Activated CD4-positive, alpha-beta T cell treated with anti-CD3 and anti-CD28 coated beads, Interleukin-2, amount 10 ng/mL, durations not matched to agents 24 days and 14 days (primary cell): Measurements from ENCODE around the gene MYB. TPM values are rescaled to one million over a fixed set of nuclear protein-coding genes. Genes with fewer than 3 reads are reported as not detected.
"Not testable (repeated sequence)": the region's sequence is repeated elsewhere in the genome, so short reads cannot be mapped to it uniquely, and the experiment has no call there.

Experiments
- DNase-seq: peaks from one replicate; pipeline ENCODE4 v3.0.0; 2022
- H3K27ac Mint-ChIP-seq: one replicate; pipeline ENCODE4 v1.8.0; 2022; ENCODE audit warnings: mild to moderate bottlenecking, mixed read lengths
- H3K27me3 Mint-ChIP-seq: one replicate; pipeline ENCODE4 v1.8.0; 2022; ENCODE audit warnings: mixed read lengths
- H3K36me3 Mint-ChIP-seq: one replicate; pipeline ENCODE4 v1.8.0; 2022; ENCODE audit warnings: low read depth, mild to moderate bottlenecking, mixed read lengths
- H3K4me1 Mint-ChIP-seq: one replicate; pipeline ENCODE4 v1.8.0; 2021; ENCODE audit warnings: mixed read lengths
- H3K4me3 Mint-ChIP-seq: one replicate; pipeline ENCODE4 v1.8.0; 2022; ENCODE audit warnings: mild to moderate bottlenecking, moderate library complexity, mixed read lengths
- H3K9me3 Mint-ChIP-seq: one replicate; pipeline ENCODE4 v1.8.0; 2021; ENCODE audit warnings: mixed read lengths
- intact Hi-C: fragments of 100-400 bp; cut with micrococcal nuclease; formaldehyde crosslinking; loops from one replicate; pipeline ENCODE4 v1.15.1; 2023
- total RNA-seq: library from RNA; stranded (reverse); gene quantifications from 2 replicates; pipeline ENCODE4 v1.2.3, GENCODE V29; 2022

The MYB gene
- total RNA-seq, 1 donor from 2014 or later = 44.2 TPM

GRCh38 chr6:135149376-135149775 lies 31.7 kb upstream of the MYB start:
- no peak for DNase-seq
- intact Hi-C loops = loop anchor here (5.0 kb wide), 1 partner anchor 273 kb away; no protein-coding TSS in a partner anchor
- H3K4me1 Mint-ChIP-seq = peaks cover 43% of the 10 kb centered on the region
- no peak overlapping the region for H3K27ac Mint-ChIP-seq
- H3K9me3 Mint-ChIP-seq = peaks cover 3% of the 10 kb centered on the region
- peak overlapping the region; percentile 15 for H3K4me3 Mint-ChIP-seq
- H3K36me3 Mint-ChIP-seq = peaks cover 5% of the 10 kb centered on the region
- no peaks in the 10 kb centered on the region for H3K27me3 Mint-ChIP-seq

GRCh38 chr6:135150481-135150880 lies 30.6 kb upstream of the MYB start:
- H3K27me3 Mint-ChIP-seq, H3K4me3 Mint-ChIP-seq, H3K27ac Mint-ChIP-seq, H3K36me3 Mint-ChIP-seq, DNase-seq, intact Hi-C loops: not testable (repeated sequence)
- H3K9me3 Mint-ChIP-seq = peaks cover 11% of the 10 kb centered on the region
- peaks cover 35% of the 10 kb centered on the region for H3K4me1 Mint-ChIP-seq

GRCh38 chr6:135154125-135154524 lies 27.0 kb upstream of the MYB start:
- peaks cover 12% of the 10 kb centered on the region for H3K9me3 Mint-ChIP-seq
- peaks cover 12% of the 10 kb centered on the region for H3K4me1 Mint-ChIP-seq
- H3K36me3 Mint-ChIP-seq, intact Hi-C loops, H3K27ac Mint-ChIP-seq, H3K27me3 Mint-ChIP-seq, DNase-seq, H3K4me3 Mint-ChIP-seq: not testable (repeated sequence)

- H3K36me3 Mint-ChIP-seq = peaks cover 4% of the 10 kb centered on the region
- H3K9me3 Mint-ChIP-seq = peaks cover 13% of the 10 kb centered on the region
- intact Hi-C loops = no loop called here
- no peak overlapping the region for H3K27ac Mint-ChIP-seq
- peaks cover 39% of the 10 kb centered on the region for H3K4me1 Mint-ChIP-seq
- H3K4me3 Mint-ChIP-seq = no peak overlapping the region
- no peak for DNase-seq
- H3K27me3 Mint-ChIP-seq = no peaks in the 10 kb centered on the region
Measured at GRCh38 chr6:135158397-135158796, 22.7 kb upstream of the MYB start.

DNA sequence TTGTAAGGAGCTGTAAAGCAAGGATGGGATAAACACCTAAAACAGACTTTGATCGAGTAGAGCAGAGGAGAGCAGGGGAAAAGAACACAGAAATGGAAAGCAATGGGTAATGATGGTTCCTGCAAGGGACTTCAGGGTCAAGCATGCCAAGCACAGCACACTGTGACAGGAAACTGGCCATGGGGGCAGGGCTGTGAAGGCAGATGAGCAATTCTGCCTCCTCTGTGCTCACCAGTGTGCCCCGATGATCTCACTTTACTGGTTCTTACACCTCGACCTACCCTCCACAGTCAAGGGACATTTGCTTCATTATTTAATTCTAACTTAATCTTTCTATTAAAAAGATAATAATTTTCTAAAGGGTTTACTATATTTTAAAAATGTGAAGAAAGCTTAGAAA lies 21.6 kb upstream of the MYB start:
- Mint-ChIP-seq H3K4me1 (peaks cover 39% of the 10 kb centered on the region), H3K9me3 (peaks cover 13% of the 10 kb centered on the region), H3K27ac (no peak overlapping the region), H3K36me3 (peaks cover 4% of the 10 kb centered on the region), H3K4me3 (no peak overlapping the region), H3K27me3 (no peaks in the 10 kb centered on the region)
- intact Hi-C loops = no loop called here
- peak; percentile 74 for DNase-seq

- Mint-ChIP-seq H3K27ac (peak overlapping the region; percentile 93), H3K9me3 (peaks cover 3% of the 10 kb centered on the region), H3K36me3 (no peaks in the 10 kb centered on the region), H3K4me1 (peaks cover 47% of the 10 kb centered on the region), H3K4me3 (peak overlapping the region; percentile 39), H3K27me3 (no peaks in the 10 kb centered on the region)
- intact Hi-C loops = loop anchor here (1.0 kb wide), 3 partner anchors 9 to 182 kb away; no protein-coding TSS in a partner anchor
- no peak for DNase-seq
Measured at GRCh38 chr6:135161411-135162395, 19.4 kb upstream of the MYB start.

- Mint-ChIP-seq H3K36me3 (no peaks in the 10 kb centered on the region), H3K4me1 (peaks cover 47% of the 10 kb centered on the region), H3K9me3 (peaks cover 3% of the 10 kb centered on the region), H3K4me3 (peak overlapping the region; percentile 61), H3K27ac (peak overlapping the region; percentile 93), H3K27me3 (no peaks in the 10 kb centered on the region)
- DNase-seq = peak; percentile 75
- intact Hi-C loops = loop anchor here (1.0 kb wide), 8 partner anchors 7 to 184 kb away; no protein-coding TSS in a partner anchor
Measured at GRCh38 chr6:135162678-135163439, 18.2 kb upstream of the MYB start.

- peak; percentile 90 for DNase-seq
- intact Hi-C loops = loop anchor here (1.0 kb wide), 5 partner anchors 17 to 46 kb away; no protein-coding TSS in a partner anchor
- Mint-ChIP-seq H3K36me3 (no peaks in the 10 kb centered on the region), H3K4me3 (peak overlapping the region; percentile 61), H3K9me3 (peaks cover 3% of the 10 kb centered on the region), H3K27me3 (no peaks in the 10 kb centered on the region), H3K27ac (peak overlapping the region; percentile 91), H3K4me1 (peaks cover 47% of the 10 kb centered on the region)
Measured at GRCh38 chr6:135163440-135163738, 17.7 kb upstream of the MYB start.

DNA sequence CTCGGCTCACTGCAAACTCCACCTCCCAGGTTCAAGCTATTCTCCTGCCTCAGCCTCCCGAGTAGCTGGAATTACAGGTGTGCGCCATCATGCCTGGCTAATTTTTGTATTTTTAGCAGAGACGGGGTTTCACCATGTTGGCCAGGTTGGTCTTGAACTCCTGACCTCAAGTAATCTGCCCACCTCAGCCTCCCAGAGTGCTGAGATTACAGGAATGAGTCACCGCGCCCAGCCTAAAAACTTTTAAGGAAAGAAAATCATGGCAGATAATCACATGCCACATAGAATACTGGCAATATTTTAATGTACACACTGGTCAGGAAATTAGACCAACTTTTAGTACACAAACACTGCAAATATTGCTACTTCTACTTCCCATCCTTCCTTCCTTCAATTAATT lies 16.7 kb upstream of the MYB start:
- H3K9me3 Mint-ChIP-seq, DNase-seq, intact Hi-C loops, H3K27me3 Mint-ChIP-seq, H3K4me3 Mint-ChIP-seq, H3K36me3 Mint-ChIP-seq, H3K27ac Mint-ChIP-seq: not testable (repeated sequence)
- peaks cover 43% of the 10 kb centered on the region for H3K4me1 Mint-ChIP-seq

GRCh38 chr6:135165031-135165430 lies 16.1 kb upstream of the MYB start:
- peak overlapping the region; percentile 32 for H3K27ac Mint-ChIP-seq
- intact Hi-C loops = no loop called here
- peaks cover 42% of the 10 kb centered on the region for H3K4me1 Mint-ChIP-seq

DNA sequence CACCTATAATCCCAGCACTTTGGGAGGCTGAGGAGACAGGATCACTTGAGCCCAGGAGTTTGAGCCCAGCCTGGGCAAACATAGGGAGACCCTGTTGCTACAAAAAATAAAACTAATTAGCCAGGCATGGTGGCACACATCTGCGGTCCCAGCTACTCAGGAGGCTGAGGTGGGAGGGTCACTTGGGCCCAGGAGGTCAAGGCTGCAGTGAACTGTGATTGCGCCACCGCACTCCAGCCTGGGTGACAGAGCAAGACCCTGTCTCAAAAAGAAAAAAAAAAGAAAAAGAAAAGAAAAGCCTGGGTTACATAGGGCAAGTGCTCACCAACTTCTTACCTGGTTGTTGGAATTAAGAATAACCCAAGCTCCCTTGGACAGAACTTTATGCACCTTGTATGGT lies 14.6 kb upstream of the MYB start:
- H3K9me3 Mint-ChIP-seq = no peaks in the 10 kb centered on the region
- no peak for DNase-seq
- H3K27ac Mint-ChIP-seq = no peak overlapping the region
- H3K27me3 Mint-ChIP-seq = no peaks in the 10 kb centered on the region
- intact Hi-C loops = no loop called here
- no peaks in the 10 kb centered on the region for H3K36me3 Mint-ChIP-seq
- peaks cover 41% of the 10 kb centered on the region for H3K4me1 Mint-ChIP-seq
- no peak overlapping the region for H3K4me3 Mint-ChIP-seq

More at GRCh38 chr6:135165031-135165430, 16.1 kb upstream of the MYB start:
- peaks cover 3% of the 10 kb centered on the region for H3K9me3 Mint-ChIP-seq
- peak overlapping the region; percentile 15 for H3K4me3 Mint-ChIP-seq
- DNase-seq = no peak
- H3K27me3 Mint-ChIP-seq = no peaks in the 10 kb centered on the region
- no peaks in the 10 kb centered on the region for H3K36me3 Mint-ChIP-seq

GRCh38 chr6:135167617-135168016 lies 13.5 kb upstream of the MYB start:
- H3K4me1 Mint-ChIP-seq = peaks cover 31% of the 10 kb centered on the region
- no peaks in the 10 kb centered on the region for H3K27me3 Mint-ChIP-seq
- no peaks in the 10 kb centered on the region for H3K36me3 Mint-ChIP-seq
- H3K4me3 Mint-ChIP-seq = no peak overlapping the region
- H3K27ac Mint-ChIP-seq = no peak overlapping the region
- intact Hi-C loops = no loop called here
- H3K9me3 Mint-ChIP-seq = no peaks in the 10 kb centered on the region
- no peak for DNase-seq

GRCh38 chr6:135168766-135169165 lies 12.3 kb upstream of the MYB start:
- intact Hi-C loops = no loop called here
- Mint-ChIP-seq H3K36me3 (no peaks in the 10 kb centered on the region), H3K4me1 (peaks cover 30% of the 10 kb centered on the region), H3K9me3 (no peaks in the 10 kb centered on the region), H3K27me3 (no peaks in the 10 kb centered on the region), H3K27ac (no peak overlapping the region), H3K4me3 (no peak overlapping the region)
- no peak for DNase-seq

DNA sequence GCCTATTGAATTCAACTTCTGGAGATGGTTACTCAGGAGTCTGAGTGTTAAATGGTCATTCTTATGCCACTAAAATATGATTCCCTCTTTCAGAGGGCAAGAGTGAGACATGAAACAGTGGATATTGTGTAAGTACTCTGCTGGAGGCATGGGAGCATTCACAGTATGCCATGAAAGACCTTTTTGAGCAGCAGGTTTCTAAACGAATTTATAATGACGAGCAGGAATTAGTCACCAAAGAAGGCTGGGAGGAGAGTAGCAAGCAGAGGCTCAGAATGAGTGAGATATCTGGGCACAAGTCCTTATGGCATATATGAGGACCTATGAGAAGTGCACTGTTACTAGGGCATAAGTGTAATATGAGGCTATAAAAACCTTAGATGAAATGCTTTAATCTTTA lies 10.9 kb upstream of the MYB start:
- intact Hi-C loops = loop anchor here (1.0 to 2.0 kb wide), 3 partner anchors 8 to 55 kb away; no protein-coding TSS in a partner anchor
- no peaks in the 10 kb centered on the region for H3K27me3 Mint-ChIP-seq
- DNase-seq = no peak
- no peaks in the 10 kb centered on the region for H3K9me3 Mint-ChIP-seq
- no peaks in the 10 kb centered on the region for H3K36me3 Mint-ChIP-seq
- peak overlapping the region; percentile 94 for H3K27ac Mint-ChIP-seq
- peaks cover 25% of the 10 kb centered on the region for H3K4me1 Mint-ChIP-seq
- peak overlapping the region; percentile 65 for H3K4me3 Mint-ChIP-seq
